ENCODE results near the gene CARHSP1.

GRCh38 chr16:8855051-8855786, 13.6 kb downstream of the CARHSP1 start:
- TF ChIP-seq POLR2A (IDR thresholded peaks at IDR 0.05; ENCODE audit: low read depth, low read length) (no peak; the same call in 1 of the 2 replicates), TAF1 (IDR thresholded peaks at IDR 0.05; ENCODE audit: low read depth, low read length) (no peak), POU2F2 (IDR thresholded peaks at IDR 0.05; ENCODE audit: low read depth, low read length) (no peak)
